SK-N-SH treated with all-trans-retinoic acid at 6 μM for 48 hours (cell line): ENCODE results near the gene ZNF627.

ENCODE experiments used
- CSDC2 ChIP-seq: fragments of 250-450 bp; sonication (Bioruptor Pico); IDR thresholded peaks from 2 replicates; pipeline ENCODE4 v1.5.0; 2020; ENCODE audit warnings: mild to moderate bottlenecking, moderate library complexity
- ESRRG ChIP-seq: fragments of 250-450 bp; sonication (Bioruptor Pico); IDR thresholded peaks from 2 replicates; pipeline ENCODE4 v1.6.1; 2021; ENCODE audit warnings: mild to moderate bottlenecking
- ISL1 ChIP-seq: fragments of 250-450 bp; sonication (Bioruptor Pico); IDR thresholded peaks from 2 replicates; pipeline ENCODE4 v2.1.2; 2022; ENCODE audit warnings: mild to moderate bottlenecking, moderate library complexity
- POU6F1 ChIP-seq: fragments of 250-450 bp; sonication (Bioruptor Pico); IDR thresholded peaks from 2 replicates; pipeline ENCODE4 v1.8.0; 2021; ENCODE audit warnings: low read depth, mild to moderate bottlenecking, moderate library complexity, borderline replicate concordance
- RARB ChIP-seq: fragments of 250-450 bp; sonication (Bioruptor Pico); IDR thresholded peaks from 2 replicates; pipeline ENCODE4 v1.8.0; 2021; ENCODE audit warnings: mild to moderate bottlenecking, moderate library complexity
- TOX ChIP-seq: fragments of 250-450 bp; sonication (Bioruptor Pico); IDR thresholded peaks from 2 replicates; pipeline ENCODE4 v1.8.0; 2021; ENCODE audit warnings: mild to moderate bottlenecking, moderate library complexity, borderline replicate concordance
- ZNF8 ChIP-seq: fragments of 450-650 bp; formaldehyde crosslinking; IDR thresholded peaks from 2 replicates; pipeline ENCODE4 v1.5.0; 2020; ENCODE audit warnings: mild to moderate bottlenecking, moderate library complexity
- TF ChIP-seq, protein P1 (sequence below): fragments of 250-450 bp; sonication (Bioruptor Pico); IDR thresholded peaks from 2 replicates; pipeline ENCODE4 v1.5.1; 2020; ENCODE audit warnings: low read depth, mild to moderate bottlenecking, moderate library complexity
- TF ChIP-seq, protein P2 (sequence below): fragments of 250-450 bp; sonication (Bioruptor Pico); IDR thresholded peaks from 2 replicates; pipeline ENCODE4 v1.8.0; 2020; ENCODE audit warnings: mild to moderate bottlenecking, moderate library complexity, borderline replicate concordance

DNA sequence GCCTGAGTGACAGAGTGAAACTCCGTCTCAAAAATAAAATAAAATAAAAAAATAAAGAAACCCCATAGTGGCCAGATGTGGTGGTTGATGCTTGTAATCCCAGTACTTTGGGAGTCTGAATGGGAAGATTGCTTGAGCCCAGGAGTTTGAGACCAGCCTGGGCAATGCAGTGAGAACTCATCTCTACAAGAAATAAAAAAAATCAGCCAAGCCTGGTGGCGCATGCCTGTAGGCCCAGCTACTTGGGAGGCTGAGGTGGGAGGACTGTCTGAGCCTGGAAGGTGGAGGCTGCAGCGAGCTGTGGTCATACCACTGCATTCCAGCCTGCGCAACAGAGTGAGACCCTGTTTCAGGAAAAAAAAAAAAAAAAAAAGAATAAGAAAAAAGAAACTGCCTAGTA is 53.8 kb downstream of the ZNF627 start:
- TF ChIP-seq RARB (CRISPR knock-in tag) (no peak), ESRRG (CRISPR knock-in tag) (no peak), CSDC2 (CRISPR knock-in tag) (no peak), POU6F1 (CRISPR knock-in tag) (no peak), ZNF8 (CRISPR knock-in tag) (no peak), TOX (no peak), ISL1 (CRISPR knock-in tag) (no peak)
- TF ChIP-seq, protein P1, sequence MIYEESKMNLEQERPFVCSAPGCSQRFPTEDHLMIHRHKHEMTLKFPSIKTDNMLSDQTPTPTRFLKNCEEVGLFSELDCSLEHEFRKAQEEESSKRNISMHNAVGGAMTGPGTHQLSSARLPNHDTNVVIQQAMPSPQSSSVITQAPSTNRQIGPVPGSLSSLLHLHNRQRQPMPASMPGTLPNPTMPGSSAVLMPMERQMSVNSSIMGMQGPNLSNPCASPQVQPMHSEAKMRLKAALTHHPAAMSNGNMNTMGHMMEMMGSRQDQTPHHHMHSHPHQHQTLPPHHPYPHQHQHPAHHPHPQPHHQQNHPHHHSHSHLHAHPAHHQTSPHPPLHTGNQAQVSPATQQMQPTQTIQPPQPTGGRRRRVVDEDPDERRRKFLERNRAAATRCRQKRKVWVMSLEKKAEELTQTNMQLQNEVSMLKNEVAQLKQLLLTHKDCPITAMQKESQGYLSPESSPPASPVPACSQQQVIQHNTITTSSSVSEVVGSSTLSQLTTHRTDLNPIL: no peak
- TF ChIP-seq, protein P2, sequence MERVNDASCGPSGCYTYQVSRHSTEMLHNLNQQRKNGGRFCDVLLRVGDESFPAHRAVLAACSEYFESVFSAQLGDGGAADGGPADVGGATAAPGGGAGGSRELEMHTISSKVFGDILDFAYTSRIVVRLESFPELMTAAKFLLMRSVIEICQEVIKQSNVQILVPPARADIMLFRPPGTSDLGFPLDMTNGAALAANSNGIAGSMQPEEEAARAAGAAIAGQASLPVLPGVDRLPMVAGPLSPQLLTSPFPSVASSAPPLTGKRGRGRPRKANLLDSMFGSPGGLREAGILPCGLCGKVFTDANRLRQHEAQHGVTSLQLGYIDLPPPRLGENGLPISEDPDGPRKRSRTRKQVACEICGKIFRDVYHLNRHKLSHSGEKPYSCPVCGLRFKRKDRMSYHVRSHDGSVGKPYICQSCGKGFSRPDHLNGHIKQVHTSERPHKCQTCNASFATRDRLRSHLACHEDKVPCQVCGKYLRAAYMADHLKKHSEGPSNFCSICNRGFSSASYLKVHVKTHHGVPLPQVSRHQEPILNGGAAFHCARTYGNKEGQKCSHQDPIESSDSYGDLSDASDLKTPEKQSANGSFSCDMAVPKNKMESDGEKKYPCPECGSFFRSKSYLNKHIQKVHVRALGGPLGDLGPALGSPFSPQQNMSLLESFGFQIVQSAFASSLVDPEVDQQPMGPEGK: no peak
